Stimulated activated CD8-positive, alpha-beta memory T cell treated with anti-CD3 and anti-CD28 coated beads, Interleukin-7, amount 100 ng/mL, for 1 hour (primary cell): ENCODE measurements around the gene TLR9.
"Not testable (repeated sequence)": the region's sequence is repeated elsewhere in the genome, so short reads cannot be mapped to it uniquely, and the experiment has no call there.

Source experiments
- DNase-seq, 2 donors: peaks; one replicate each; pipeline ENCODE4 v3.0.0-alpha.2; 2020; ENCODE audit warnings: low read depth in 2 of 2

Gene TLR9, protein sequence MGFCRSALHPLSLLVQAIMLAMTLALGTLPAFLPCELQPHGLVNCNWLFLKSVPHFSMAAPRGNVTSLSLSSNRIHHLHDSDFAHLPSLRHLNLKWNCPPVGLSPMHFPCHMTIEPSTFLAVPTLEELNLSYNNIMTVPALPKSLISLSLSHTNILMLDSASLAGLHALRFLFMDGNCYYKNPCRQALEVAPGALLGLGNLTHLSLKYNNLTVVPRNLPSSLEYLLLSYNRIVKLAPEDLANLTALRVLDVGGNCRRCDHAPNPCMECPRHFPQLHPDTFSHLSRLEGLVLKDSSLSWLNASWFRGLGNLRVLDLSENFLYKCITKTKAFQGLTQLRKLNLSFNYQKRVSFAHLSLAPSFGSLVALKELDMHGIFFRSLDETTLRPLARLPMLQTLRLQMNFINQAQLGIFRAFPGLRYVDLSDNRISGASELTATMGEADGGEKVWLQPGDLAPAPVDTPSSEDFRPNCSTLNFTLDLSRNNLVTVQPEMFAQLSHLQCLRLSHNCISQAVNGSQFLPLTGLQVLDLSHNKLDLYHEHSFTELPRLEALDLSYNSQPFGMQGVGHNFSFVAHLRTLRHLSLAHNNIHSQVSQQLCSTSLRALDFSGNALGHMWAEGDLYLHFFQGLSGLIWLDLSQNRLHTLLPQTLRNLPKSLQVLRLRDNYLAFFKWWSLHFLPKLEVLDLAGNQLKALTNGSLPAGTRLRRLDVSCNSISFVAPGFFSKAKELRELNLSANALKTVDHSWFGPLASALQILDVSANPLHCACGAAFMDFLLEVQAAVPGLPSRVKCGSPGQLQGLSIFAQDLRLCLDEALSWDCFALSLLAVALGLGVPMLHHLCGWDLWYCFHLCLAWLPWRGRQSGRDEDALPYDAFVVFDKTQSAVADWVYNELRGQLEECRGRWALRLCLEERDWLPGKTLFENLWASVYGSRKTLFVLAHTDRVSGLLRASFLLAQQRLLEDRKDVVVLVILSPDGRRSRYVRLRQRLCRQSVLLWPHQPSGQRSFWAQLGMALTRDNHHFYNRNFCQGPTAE

DNA sequence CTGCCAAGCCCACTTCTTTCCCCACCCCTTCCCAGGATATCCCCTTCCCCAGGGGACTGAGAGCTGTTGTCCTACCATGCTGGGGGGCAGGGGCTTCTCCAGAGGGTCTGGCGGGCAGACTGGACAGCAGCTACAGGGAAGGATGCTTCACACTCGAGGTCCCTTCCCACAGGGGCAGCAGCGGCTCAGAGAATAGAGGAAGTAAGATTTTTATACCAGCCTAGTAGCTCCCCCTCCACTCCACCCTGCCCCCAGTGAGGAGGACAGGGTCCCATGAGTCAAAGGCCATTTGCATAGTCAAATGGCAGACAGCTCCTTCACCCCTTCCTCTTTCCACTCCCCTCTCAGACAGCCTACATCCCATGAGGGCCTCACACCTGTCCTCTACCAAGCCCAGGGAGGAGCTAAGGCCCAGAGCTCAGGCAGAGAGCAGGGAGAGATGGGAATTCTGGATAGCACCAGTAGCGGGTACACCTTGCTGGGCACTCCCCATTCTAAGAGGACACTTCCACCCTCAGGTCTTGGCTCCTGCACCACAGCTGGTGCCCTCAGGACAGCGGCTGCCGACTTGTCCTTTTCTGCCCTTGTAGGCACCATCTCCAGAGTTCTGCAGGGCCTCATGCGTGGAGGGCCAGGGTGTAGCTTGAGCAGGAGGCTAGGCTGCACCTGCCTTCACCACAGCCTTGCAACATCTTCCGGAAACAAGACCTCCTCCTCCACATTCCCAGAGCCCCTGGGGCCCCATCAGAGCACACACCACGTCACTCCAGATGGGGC is at the start of gene TLR9:
TLR9 (minus strand) TSS at position 194 of the 777 bp plus-strand sequence; CDS start at position 78, 116 bp downstream.
- DNase-seq, result no peak

DNA sequence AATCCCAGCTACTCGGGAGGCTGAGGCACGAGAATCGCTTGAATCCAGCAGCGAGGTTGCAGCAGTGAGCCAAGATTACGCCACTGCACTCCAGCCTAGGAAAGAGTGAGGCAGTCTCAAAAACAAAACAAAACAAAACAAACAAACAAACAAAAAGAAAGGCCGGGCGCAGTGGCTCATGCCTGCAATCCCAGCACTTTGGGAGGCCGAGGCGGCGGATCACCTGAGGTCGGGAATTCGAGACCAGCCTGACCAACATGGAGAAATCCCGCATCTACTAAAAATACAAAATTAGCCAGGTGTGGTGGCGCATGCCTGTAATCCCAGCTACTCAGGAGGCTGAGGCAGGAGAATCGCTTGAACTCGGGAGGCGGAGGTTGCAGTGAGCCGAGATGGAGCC is 49.3 kb upstream of the TLR9 start:
- DNase-seq, result not testable (repeated sequence)

DNA sequence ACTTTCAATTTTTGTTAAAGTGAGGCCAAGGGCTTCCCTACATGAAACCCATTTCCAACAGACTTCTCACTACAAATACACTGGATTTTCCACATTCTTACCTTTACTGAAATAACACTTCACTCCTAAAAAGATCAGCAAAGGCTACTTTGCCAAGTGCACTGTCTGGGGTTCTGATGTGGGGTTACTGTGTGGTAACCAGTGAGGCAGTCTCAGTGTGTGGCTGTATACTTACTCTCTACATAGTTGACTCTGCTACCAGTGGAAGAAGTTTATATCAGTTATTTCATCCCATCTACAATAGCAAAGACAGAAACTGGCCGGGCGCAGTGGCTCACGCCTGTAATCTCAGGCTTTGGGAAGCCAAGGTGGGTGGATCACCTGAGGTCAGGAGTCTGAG is 47.4 kb upstream of the TLR9 start:
- DNase-seq, result no peak

DNA sequence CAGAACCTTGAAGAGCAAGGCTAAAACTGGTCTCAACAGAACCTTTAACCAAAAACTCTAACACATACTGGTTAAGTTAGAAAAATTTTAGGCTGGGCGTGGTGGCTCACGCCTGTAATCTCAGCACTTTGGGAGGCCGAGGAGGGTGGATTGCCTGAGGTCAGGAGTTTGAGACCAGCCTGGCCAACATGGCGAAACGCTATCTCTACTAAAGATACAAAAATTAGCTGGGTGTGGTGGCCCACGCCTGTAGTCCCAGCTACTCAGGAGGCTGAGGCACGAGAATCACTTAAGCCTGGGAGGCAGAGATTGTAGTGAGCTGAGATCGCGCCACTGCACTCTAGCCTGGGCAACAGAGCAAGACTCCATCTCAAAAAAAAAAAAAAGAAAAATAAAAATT is 46.7 kb upstream of the TLR9 start:
- not testable (repeated sequence) for DNase-seq

DNA sequence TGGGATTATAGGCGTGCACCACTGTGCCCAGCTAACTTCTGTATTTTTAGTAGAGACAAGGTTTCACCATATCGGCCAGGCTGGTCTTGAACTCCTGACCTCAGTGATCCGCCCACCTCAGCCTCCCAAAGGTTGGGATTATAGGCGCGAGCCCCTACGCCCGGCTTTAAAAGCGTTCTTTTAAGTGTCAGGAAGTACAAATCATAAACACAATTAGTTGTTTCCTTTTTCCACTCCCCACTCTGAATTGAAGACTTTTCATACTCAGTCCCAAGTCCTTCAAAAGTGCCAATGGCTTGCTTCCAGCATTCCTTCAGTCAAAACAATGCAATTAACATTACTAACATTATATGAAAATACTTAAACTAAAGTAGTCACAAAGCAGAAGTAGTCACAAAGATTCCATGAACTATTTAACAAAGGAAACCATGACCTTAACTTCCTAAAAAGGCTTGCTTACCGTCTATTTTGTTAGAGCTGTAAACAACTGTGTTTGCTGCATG is 44.9 kb upstream of the TLR9 start:
- DNase-seq, result no peak

DNA sequence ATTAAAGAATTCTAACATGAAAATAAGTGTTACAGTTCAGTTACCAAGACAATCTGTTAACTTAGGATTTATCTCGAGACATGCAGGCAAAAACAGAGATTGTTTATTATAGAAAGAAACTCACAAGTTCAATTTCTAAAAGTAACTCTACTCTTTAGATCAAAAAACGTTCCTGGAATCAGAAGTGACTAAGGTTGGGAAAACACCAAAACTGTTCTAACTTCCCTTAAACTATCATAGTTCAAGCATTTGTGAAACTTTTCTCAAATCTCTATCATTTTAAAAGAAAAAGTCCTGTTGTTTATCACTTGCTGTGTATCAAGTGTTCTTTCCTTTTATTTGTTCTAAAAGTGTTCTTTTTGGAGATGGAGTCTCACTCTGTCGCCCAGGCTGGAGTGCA is 44.3 kb upstream of the TLR9 start:
- no peak for DNase-seq

DNA sequence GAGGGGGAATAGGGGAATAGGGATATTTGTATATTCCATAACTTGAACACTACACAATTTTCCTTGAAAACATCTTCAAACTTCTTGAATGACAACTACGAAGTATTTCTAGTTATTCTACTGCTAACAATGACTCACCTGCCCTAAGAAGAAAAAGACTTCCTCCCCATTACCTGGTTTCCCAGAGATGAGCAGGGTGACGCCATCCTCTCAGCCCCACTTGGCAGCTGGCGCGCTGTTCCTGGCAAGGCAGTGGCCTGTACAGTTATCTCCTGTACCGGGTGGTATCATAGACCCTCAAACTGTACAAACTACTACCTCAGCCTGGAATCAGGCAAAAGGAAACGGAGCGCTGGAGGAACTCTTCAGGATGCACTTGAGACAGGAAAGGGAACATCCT is 42.6 kb upstream of the TLR9 start:
- no peak for DNase-seq

DNA sequence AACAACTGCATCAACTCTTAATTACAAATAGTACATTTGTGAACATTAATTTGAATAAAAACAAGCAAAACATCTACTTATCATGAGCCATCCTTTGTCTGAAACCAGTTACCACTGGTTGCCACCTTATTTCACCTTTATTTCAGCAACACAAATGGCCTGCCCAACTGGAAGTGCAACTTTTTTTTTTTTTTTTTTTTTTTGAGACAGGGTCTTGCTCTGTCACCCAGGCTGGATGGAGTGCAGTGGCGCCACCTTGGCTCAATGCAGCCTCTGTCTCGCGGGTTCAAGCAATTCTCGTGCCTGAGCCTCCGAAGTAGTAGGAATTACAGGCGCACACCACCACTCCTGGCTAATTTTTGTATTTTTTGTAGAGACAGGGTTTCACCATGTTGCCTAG is 39.9 kb upstream of the TLR9 start:
- DNase-seq, result no peak

DNA sequence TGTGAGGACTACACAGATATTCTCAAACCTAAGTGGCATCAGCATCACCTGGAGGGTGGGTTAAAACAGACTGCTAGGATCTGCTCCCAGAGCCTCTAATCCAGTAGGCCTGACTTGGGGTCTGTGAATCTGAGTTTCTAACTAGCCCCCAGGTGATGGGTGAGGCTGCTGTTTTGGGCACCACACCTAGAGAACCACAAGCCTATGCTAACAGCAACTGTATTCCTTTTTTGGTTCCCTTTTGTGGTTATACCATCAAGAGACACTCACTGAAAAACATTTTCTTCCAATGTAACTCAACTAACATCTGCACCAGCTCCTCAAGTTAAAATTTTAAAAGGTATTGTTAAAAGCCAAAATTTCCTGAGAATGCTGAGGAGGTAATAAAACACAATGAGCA is 37.0 kb upstream of the TLR9 start:
- DNase-seq, result no peak

DNA sequence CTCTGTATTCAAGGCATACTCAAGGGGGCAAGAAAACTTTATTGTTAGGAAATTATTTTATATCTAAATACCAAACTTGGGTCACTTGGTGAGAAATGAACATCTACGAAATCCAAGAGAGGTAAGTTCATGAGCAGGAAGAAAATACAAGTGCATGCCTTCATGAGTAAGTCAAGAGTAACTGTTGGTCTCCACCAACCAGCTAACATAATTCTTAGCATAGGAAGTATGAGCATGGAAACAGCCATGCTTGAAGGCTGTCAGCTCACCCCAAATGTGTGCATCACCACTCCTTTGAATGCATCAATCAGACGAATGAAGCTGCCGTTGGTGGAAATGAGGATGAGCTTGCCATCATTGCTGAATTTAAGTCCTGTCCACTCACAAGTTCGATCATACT is 34.0 kb upstream of the TLR9 start:
- DNase-seq, result no peak

DNA sequence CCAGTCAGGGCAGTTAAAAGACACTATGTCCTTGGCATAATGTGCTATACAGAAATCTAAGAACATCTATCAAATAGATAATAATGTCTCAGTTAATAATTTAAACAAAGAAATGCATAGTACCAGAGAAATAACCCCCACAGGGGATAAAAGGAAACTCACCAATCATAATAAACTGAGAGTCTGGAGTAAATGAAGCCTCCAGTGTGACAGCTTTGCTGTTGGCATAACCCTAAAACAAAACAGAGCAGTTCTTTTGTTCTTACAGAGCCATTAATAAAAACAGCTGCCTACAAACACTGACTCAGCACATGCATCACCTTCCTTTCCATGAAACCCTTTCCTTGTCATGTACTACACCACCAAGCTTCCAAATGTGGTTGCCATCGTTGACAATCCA is 33.6 kb upstream of the TLR9 start:
- DNase-seq, result no peak

DNA sequence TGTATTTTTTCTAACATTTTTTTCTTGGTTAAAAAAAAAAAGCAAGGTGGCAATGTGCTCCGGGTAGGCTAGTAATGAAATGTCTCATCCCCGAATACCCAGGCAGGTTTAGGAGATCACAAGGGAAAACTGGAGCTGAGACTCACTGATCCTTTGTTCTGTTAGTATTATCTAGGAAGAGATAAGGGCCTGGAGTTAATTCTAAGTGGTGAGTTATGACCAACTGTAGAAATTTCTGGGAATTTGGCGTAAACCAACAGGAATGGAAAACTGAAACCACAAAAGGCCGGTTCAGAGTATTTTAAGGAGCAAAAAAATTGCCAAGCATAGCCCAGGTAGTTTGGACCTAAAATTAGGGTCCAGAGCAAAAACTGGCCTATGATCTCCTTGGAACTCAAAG is 32.5 kb upstream of the TLR9 start:
- no peak for DNase-seq

DNA sequence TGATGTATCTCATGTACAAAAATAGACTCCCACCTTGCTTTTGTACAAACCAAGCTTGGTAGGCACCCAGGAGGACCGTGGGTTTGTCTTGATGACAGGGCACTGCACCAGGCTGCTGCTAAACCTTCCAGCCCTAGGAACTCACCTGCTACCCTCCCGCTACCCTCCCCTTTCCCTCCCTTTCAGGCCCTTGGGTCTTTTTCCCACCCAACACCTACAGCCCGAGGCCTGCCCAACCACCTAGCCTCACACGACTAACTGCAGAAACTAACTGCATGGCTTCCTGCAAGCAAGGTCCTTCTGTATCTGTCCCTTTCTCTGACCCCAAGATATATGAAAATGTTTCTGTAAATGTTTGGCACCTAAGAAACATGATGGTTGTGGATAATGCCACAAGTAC is 31.2 kb upstream of the TLR9 start:
- no peak for DNase-seq

DNA sequence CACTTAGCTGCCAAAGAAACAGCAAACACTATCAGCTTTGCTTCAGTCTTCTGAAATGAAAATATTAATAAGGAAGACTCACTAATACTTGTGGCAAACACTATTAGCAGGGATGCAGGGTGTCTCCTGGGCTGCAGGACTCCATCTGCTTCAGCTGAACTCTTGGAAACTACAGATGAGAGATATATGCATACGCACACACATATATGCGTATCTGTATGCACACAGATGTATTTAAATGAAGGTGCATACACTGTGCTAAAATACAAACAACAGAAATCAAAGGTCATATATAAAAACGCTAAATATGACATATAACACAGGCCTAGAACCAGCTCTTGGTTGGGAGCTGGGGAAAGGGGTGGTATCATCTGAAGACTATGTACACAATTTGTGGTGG is 30.7 kb upstream of the TLR9 start:
- DNase-seq, result no peak

DNA sequence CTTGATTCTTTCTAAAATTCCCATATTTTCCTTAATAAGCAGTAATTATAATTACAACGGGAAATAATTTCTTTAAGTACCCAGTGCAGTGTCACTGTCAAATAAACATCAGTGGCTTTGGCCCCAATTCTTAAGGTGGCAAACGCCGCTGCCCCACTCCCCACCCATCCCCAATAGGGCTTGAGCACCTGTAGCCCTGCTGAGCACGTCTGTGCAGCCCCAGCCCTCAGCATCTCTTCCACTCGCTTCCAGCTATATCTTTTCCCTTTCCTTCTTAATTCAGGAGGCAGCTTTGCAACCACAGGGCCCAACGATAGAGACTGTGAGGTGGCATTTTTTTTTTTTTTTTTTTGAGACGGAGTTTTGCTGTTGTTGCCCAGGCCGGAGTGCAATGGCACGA is 29.2 kb upstream of the TLR9 start:
- DNase-seq, result no peak

DNA sequence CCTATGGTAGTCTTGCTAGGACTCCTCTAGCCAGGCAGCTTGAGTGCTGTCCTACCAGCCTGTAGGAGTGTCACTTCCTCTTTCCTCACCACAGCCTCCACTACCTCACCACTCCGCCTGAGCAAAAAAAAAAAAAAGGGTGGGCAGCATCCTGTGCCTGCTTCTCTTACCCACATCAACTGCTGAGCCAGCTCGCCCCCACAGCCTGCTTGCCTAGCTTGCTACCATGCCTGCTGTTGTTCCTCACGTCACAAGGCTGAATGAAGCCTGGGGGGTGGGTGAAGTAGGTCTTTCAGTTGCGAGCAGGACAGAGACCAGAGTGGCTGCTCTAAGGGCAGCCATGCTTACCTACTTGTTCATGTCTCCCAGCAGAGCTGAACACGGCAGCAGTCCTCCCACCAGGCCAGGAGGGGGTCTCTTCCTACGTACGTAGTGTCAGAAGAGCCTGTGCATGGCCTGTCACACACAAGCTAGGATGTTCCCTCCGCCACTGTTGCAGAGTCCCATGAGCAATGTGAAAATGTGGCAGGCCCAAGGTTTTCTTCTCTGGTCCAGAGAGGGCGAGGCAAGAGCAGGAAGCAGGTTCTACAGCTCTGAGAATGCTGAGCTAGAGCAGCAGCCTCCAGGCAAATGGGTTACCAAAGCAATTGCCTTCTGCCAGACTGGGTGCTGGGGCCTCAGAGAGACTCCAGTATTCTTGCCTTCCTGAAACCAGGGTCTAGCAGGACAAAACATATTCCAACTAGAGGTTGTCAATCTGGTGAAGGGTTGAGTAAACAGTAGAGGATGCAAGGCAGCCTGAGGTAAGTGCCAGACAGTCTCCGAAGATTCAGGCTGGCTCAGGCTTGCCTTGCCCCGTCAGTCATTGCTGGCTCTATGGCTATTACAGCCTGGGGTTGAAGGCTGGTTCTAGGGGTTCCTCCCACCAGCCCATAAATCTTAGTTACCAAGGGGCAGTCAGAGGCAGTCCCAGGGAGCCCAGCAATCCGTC is 28.2 kb upstream of the TLR9 start:
- peak in 1 of 2 donors; percentile 60 for DNase-seq

DNA sequence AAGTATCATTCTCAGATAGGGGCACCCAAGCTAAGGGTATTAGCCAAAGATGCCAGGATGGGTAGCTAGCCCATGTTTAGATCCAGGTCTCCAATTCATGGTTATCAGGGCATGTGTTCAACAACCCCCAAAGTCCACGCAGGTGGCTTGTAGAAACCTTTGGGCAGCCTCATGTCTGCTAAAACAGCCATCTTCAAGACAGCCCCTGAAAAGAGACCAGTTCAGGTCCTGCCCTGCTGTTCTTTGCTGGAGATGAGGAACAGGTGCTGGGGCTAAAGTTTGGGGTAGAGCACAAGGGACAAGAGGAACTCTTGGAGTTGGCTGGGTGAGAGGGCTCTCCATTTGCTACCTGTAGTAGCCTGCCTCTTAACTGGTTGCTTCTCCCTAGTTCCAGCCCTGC is 24.7 kb upstream of the TLR9 start:
- DNase-seq, result no peak

DNA sequence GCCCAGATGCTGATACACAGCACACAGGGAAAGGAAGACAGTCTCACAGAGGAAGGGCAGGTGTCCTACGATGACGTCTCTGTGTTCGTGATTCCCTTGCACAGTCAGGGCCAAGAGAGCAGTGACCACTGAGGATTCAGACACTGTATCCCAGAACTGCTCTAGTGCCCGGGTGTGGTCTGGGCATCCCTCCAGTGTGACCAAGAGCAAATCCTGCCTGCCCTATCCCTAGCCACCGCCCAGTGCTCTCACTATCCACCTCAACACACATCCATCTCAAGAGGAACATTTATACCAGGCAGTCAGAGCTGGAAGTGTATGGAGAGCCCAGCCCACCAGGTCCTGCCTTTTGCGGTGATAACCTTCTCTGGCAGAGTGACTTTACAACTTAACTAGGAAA is 24.2 kb upstream of the TLR9 start:
- no peak for DNase-seq

DNA sequence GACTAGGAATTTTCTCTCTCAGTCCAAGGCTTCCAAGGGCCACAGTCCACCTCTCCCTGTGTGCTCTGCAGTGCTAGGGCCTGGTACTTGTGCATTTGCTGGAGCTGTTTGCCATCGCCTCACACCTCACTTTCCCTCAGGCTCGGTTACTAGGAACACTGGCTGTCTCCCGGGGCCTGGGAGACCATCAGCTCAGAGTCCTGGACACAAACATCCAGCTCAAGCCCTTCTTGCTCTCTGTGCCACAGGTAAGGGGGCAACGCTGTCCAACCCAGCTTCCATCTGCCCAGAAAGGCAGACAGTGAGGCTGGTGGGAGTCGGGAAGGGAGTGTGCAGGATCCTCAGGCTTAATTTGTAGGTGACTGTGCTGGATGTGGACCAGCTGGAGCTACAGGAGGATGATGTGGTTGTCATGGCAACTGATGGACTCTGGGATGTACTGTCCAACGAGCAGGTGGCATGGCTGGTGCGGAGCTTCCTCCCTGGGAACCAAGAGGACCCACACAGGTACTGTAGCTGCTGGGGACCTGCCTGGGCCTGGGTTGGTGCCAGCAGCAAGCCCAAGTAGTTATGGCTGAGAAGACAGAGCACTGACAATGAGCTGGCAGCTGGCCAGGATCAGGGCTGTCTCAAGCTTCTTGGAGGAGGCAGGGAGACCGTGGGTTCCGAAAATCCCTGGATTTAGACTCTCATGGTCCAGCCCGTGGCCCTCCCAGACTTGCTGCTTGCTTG is 23.5 kb upstream of the TLR9 start:
- no peak for DNase-seq

DNA sequence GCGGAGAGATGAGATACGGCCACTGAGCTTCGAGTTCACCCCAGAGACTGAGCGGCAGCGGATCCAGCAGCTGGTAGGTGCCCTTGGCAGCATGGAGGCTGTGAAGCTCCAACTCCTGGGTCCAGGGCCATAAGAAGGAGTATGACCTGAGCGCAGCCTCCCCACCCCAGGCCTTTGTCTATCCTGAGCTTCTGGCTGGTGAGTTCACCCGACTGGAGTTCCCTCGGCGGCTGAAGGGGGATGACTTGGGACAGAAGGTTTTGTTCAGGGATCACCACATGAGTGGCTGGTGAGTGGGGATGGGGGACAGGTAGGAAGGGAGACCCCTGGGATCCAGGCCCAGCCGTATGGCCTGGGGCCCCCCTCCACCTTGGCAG is 22.7 kb upstream of the TLR9 start:
- DNase-seq, result no peak
